Adrenal gland (tissue), 12 donors: Measurements from ENCODE around the gene STAMBPL1. TPM values are rescaled to one million over a fixed set of nuclear protein-coding genes. Genes with fewer than 3 reads are reported as not detected.

ENCODE experiments used
- DNase-seq, 7 donors: peaks; one replicate each; pipeline ENCODE4 v3.0.0-alpha.2; 2019 to 2020
- H3K27ac ChIP-seq, 5 donors: fragments of 200-600 bp; sonication (generic) in 4 of 5; 1 replicate in 3 of 5; 2 replicates in 2 of 5; pipeline versions ENCODE4 v1.5.1 to v1.8.0; 2016 to 2020; ENCODE audit warnings: mild to moderate bottlenecking in 1 of 5
- H3K27me3 ChIP-seq: fragments of 200-600 bp; 2 replicates; pipeline ENCODE4 v1.8.0; 2021
- H3K36me3 ChIP-seq, 2 donors: fragments of 200-600 bp; replicated peaks in 1 of 2; 1 replicate in 1 of 2; 2 replicates in 1 of 2; pipeline versions ENCODE4 v1.5.1 to v1.8.0; 2018 to 2022
- H3K4me1 ChIP-seq, 2 donors: fragments of 200-600 bp; replicated peaks in 1 of 2; 1 replicate in 1 of 2; 2 replicates in 1 of 2; pipeline versions ENCODE4 v1.5.1 to v1.8.0; 2018 to 2021
- H3K4me3 ChIP-seq, 4 donors: fragments of 200-600 bp; sonication (generic) in 3 of 4; one replicate each; pipeline ENCODE4 v1.5.1; 2016 to 2018
- H3K9me3 ChIP-seq, 3 donors: fragments of 200-600 bp; sonication (generic) in 1 of 3; replicated peaks in 1 of 3; 1 replicate in 2 of 3; 2 replicates in 1 of 3; pipeline versions ENCODE4 v1.5.1 to v1.8.0; 2016 to 2021
- POLR2A ChIP-seq, 2 donors: fragments of 450-650 bp; IDR thresholded peaks; one replicate each; pipeline ENCODE4 v1.6.1; 2017; ENCODE audit warnings: antibody characterized with exemption in 2 of 2, mild to moderate bottlenecking in 2 of 2, moderate library complexity in 1 of 2
- WGBS, 4 donors: extraction: QIAGEN DNeasy Blood & Tissue Kit in 2 of 4; methylation state at CpG; one replicate each; pipeline versions ENCODE4 v1.1.5 to v1.1.7; 2013 to 2017; 5-methylcytosine and 5-hydroxymethylcytosine counted together
- intact Hi-C, 2 donors: fragments of 100-400 bp; cut with DNase I; formaldehyde crosslinking; loops; one replicate each; pipeline versions ENCODE4 v1.14.1 to v1.15.0; 2022 to 2023
- polyA plus RNA-seq, 3 donors: library from polyadenylated mRNA; stranded (reverse); fragments of 200-250 nt in 2 of 3; fragments of 350-450 nt in 1 of 3; fragmentation: Illumina TruSeq in 1 of 3; extraction: RNeasy Lipid Tissue Mini Kit (QIAGEN cat#74804) in 1 of 3; gene quantifications; one replicate each; pipeline ENCODE4 v1.2.3, GENCODE V29; 2013 to 2014
- total RNA-seq, 9 donors: library from RNA; depleted of rRNA in 4 of 9; stranded (reverse); fragments of >200 nt in 4 of 9; fragments of 120-200 nt in 1 of 9; fragmentation: NEBNext Ultra II Directional in 1 of 9; extraction: Animal tissue kit (Norgen Biotek cat#: 25700) in 1 of 9; gene quantifications; one replicate each; pipeline versions ENCODE4 v1.1.0 to v1.2.4, GENCODE V29; 2013 to 2023
- TF ChIP-seq, protein P1 (sequence below), 6 experiments: fragments of 450-650 bp in 4 of 6; fragments of 200-600 bp in 2 of 6; sonication (generic) in 1 of 6; IDR thresholded peaks; 1 replicate in 5 of 6; 2 replicates in 1 of 6; pipeline versions ENCODE4 v1.5.1 to v1.8.0; 2016 to 2021; ENCODE audit warnings: antibody characterized with exemption in 6 of 6, mild to moderate bottlenecking in 2 of 6, moderate library complexity in 1 of 6
- donor health status: healthy with polysubstance abuse.
- donor health status: Bipolar disorder and iron deficiency.
- donor health status: DM: yes; HTN: yes; CAD: no.
- donor health status: DM: no; HTN: no; CAD: no.
- donor health status: DM: no; HTN: no; CAD: no.
- donor health status: DM: yes; HTN: yes; CAD: no.

STAMBPL1 gene
- total and polyA plus RNA-seq, 12 donors: 11.0 to 108 (median 49.5) TPM

DNA sequence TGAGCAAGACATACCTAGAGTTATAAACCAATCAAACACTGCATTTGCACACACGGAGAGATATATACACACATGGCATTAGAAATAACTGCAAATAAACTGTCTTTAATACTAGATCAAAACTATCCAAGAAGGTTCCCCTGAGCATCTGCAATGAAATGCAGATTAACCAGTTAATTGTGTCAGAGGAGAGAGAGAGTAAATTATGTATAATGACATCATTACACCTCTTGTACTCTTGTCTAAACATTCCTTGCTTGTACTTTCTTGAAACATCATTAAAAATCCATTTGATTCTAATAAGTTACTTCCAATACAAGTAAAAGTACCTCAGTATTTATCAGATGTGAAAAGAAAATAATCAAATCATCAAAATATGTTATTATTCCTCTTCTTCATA is 29.3 kb upstream of the STAMBPL1 start:
- Histone ChIP-seq H3K36me3 (no peaks in the 10 kb centered on the region), H3K27me3 (no peaks in the 10 kb centered on the region), H3K4me3 (no peak overlapping the region), H3K27ac (no peak overlapping the region), H3K9me3 (no peaks in the 10 kb centered on the region), H3K4me1 (peaks cover 8% of the 10 kb centered on the region in 2 donors)
- intact Hi-C loops: no loop called here
- DNase-seq: no peak
- TF ChIP-seq, protein P1, sequence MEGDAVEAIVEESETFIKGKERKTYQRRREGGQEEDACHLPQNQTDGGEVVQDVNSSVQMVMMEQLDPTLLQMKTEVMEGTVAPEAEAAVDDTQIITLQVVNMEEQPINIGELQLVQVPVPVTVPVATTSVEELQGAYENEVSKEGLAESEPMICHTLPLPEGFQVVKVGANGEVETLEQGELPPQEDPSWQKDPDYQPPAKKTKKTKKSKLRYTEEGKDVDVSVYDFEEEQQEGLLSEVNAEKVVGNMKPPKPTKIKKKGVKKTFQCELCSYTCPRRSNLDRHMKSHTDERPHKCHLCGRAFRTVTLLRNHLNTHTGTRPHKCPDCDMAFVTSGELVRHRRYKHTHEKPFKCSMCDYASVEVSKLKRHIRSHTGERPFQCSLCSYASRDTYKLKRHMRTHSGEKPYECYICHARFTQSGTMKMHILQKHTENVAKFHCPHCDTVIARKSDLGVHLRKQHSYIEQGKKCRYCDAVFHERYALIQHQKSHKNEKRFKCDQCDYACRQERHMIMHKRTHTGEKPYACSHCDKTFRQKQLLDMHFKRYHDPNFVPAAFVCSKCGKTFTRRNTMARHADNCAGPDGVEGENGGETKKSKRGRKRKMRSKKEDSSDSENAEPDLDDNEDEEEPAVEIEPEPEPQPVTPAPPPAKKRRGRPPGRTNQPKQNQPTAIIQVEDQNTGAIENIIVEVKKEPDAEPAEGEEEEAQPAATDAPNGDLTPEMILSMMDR (IDR thresholded peaks at IDR 0.05): no peak
- TF ChIP-seq POLR2A (IDR thresholded peaks at IDR 0.05): no peak
- WGBS, 4 donors: 81 to 96% (median 92%) methylated on average over 1 of the region's 1 CpG

DNA sequence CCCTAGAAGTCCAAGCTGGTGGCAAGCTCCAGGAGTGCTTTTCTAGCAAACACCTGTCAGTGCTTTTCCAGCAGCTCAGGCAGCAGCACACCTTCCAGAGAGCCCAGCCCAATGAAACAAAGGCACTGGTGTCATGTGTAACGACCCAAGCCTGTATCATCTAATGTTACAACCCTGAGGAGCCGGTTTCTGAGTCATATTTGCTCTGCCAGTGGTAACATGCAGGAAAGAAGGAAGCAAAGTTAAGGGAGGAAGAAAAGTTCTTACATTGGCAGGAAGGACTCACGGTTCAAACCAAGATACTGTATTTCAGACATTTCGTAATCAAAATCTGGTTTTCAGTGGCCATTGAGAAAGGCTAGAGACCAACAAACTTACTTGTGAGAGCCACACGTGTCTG is 28.3 kb upstream of the STAMBPL1 start, which contains the start of gene ANKRD22:
ANKRD22 (minus strand) TSS at position 139 of the 400 bp plus-strand sequence. CDS start 237 bp downstream, outside the sequence.
- no peak for TF ChIP-seq POLR2A (IDR thresholded peaks at IDR 0.05)
- TF ChIP-seq, protein P1 (IDR thresholded peaks at IDR 0.05): no peak
- WGBS, 4 donors: 34 to 54% (median 44%) methylated on average over 5 of the region's 5 CpGs
- intact Hi-C loops: no loop called here
- H3K27me3 ChIP-seq: no peaks in the 10 kb centered on the region
- no peak within 1 kb of the TSS for H3K4me3 ChIP-seq
- H3K4me1 ChIP-seq: peaks cover 8% of the 10 kb centered on the region in 2 donors
- peak in 5 of 7 donors; percentile 28 to 42 (median 33) for DNase-seq
- no peaks in the 10 kb centered on the region for H3K36me3 ChIP-seq
- H3K9me3 ChIP-seq: no peaks in the 10 kb centered on the region
- no peak within 1 kb of the TSS for H3K27ac ChIP-seq

DNA sequence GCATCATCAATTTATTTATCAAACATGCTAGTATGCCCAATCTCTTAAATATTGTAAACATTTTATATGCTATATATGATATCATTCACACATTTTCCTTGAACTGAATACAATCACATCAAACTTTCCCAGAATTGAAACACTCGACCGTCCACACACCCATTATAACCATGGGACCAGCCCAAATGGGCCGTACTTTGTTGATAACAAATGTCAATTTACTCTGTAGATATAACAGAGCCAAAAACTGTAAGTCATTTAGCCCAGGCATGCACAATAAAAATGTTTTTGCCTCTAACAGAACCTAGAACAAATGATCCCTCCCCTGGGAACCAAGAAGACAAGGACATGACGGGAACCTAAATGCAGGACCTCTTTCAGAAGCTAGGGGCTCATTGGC is 27.7 kb upstream of the STAMBPL1 start:
- no peak for DNase-seq
- Histone ChIP-seq H3K9me3 (no peaks in the 10 kb centered on the region), H3K4me1 (peaks cover 8% of the 10 kb centered on the region in 2 donors), H3K36me3 (no peaks in the 10 kb centered on the region), H3K4me3 (no peak overlapping the region), H3K27ac (no peak overlapping the region), H3K27me3 (no peaks in the 10 kb centered on the region)
- TF ChIP-seq, protein P1 (IDR thresholded peaks at IDR 0.05): no peak
- TF ChIP-seq POLR2A (IDR thresholded peaks at IDR 0.05): no peak
- intact Hi-C loops: no loop called here
- 76 to 91% (median 84%) methylated on average over 4 of the region's 4 CpGs for WGBS, 4 donors

DNA sequence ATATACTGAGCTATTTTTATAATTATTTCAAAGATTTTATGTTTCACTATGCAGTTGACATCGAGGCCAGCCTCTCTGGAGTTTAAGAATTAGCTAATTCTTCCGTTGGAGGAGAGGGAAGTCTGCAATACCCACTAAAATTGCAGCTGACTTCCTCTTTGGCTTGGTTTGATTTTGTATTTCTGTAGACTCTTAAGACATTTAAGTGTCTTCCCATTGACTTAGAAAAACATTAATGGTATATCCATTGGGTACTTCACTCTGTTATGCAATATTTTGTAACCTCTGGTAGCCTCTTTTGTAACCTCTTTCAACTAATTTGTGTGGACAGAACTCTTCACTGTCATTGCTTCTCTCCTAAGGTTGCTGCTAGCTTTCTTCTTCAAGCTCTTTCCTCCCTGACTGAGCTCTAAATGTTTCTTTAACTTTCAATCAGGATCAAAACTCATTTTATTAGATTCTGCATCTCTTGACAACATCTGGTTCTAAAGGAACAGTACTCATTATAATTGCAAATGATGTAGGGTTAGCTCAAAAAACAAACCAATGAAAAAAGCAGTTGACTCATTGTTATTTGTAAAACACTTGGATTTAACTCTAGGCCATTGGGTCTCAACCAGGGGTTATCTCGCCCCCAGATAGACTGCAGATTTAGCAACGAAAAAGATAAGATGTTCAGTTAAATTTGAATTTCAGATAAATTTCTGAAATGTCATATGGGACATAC is 26.7 kb upstream of the STAMBPL1 start:
- Histone ChIP-seq H3K4me3 (no peak overlapping the region), H3K9me3 (no peaks in the 10 kb centered on the region), H3K4me1 (peaks cover 6 to 12% of the 10 kb centered on the region in 2 donors), H3K27me3 (no peaks in the 10 kb centered on the region), H3K36me3 (no peaks in the 10 kb centered on the region), H3K27ac (no peak overlapping the region)
- TF ChIP-seq, protein P1 (IDR thresholded peaks at IDR 0.05): no peak
- TF ChIP-seq POLR2A (IDR thresholded peaks at IDR 0.05): no peak
- intact Hi-C loops: no loop called here
- WGBS, 4 donors: 64 to 74% (median 71%) methylated on average over 4 of the region's 4 CpGs
- peak in 1 of 7 donors; percentile 17 for DNase-seq
